ENCODE results near the gene VWA3A.
A peak's percentile ranks its signal among the peaks of the same experiment; 100 is the strongest.
"Not testable (repeated sequence)": the region's sequence is repeated elsewhere in the genome, so short reads cannot be mapped to it uniquely, and the experiment has no call there.

Gene VWA3A

DNA sequence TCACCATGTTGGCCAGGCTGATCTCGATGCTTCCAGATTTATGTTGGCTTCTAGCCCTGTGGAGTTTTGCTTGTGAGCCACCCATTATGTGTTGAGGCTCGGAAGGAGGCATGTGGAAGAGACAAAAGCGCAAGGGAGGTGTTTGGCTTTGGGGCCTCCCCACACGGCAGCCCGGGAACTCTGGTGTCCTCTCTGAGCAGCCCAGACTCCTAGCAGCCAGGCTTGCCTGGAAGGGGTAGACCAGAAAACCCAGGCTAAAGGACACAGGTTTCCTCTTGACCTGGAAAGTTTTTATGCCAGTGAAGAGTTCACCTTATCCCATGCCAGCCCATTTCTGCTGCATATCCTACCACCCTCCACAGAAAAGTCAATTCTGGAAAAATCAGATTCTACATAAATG, 91.0 kb downstream of the VWA3A start:
- no peak for DNase-seq (ENCODE audit: low read depth)

GRCh38 chr16:22183901-22184614, 91.7 kb downstream of the VWA3A start:
- DNase-seq (ENCODE audit: low read depth), result no peak

GRCh38 chr16:22184615-22184968, 92.3 kb downstream of the VWA3A start:
- DNase-seq (ENCODE audit: low read depth), result no peak

DNA sequence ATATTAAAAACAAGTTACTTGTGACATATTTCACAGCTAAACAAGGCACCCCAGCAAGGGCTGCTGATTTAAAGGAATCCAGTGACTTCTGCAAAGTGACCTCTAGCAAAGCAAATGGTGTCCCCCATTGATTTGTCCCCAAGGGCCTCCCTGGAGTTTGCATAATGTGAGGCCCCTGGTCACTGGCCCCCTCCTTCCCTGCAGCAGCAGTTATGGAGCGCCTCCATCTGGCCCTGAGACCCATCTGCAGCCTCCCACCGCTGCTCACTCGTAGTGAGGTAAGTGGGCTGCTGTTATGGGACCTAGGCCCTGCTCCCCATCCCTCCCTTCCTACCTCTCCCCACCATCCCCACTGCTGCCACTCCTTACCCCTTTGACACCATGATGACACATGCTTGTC, 94.2 kb downstream of the VWA3A start:
- no peak for DNase-seq (ENCODE audit: low read depth)

- DNase-seq (ENCODE audit: low read depth), result no peak
Measured at GRCh38 chr16:22188267-22188594, 95.9 kb downstream of the VWA3A start.

DNA sequence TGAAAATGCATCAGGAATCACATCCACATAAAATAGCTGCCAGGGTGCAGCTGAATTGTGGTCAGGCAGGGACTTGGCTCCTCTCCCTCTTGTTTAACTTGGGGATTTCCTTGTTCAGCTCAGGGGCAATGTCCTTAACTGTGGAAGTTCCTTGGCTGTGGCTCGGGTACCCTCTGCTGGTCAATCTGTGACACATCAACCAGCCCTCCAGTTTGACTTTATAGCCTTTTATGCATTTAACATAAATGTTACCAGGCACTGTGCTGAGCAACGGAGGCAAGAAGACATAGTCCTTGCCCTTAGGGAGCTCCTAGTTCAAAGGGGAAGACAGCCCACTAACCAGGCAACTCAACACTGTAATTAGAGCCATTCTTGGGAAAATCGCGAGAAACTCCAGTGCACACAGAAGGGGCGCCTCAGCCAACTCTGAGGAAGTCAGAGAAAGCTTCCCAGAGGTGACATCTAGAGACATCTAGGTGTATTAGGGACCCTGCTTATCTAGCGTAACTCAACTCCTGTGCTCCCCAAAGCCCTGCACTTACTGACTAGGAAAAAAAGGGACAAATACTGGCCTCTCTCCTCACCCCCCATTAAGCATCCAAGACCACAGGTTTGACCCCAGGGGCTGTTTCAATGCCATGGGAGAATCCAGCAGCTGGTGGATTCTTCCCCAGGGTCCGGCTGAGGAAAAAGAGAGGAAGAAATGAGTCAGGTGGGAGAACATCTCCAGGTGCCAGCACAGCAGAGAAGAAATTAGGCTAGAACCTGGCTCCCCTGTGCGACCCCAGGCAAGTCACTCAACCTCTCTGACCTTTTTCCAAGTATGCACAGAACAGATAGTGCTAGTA, 96.5 kb downstream of the VWA3A start:
- peak; percentile 49 for DNase-seq (ENCODE audit: low read depth)

DNA sequence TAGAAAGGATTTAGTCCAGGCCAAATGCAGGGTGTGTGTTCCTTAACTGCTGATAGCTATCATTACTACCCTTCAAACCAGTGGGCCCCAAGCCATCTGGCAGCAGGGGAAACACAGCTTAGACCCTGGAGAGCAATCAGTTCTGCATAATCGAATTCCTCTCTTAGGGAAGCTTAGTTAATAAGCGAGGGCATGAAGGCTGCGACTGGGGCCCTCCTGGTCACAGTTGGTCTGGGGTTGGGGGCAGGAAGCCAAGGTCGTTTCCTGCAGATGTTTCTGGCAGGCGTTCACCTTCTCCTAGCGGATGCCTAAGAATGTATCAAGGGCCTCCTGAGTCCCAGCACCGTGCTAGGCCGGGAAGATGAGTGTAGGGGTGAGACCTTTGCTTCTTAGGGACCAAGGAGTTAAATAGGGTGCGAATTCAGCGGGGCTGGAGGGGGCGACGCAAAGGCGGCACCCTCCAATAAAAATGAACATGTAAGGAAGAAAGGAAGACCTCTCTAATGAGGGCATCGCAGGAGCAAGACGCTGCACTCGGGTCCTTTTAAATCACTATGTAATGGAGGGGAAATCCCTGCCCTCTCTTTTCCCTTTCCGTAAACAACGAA, 97.2 kb downstream of the VWA3A start:
- DNase-seq (ENCODE audit: low read depth), result no peak

GRCh38 chr16:22190081-22190775, 97.9 kb downstream of the VWA3A start:
- DNase-seq (ENCODE audit: low read depth), result peak; percentile 85

GRCh38 chr16:22190776-22191531, 98.6 kb downstream of the VWA3A start:
- peak; percentile 99 for DNase-seq (ENCODE audit: low read depth)

GRCh38 chr16:22191532-22192260, 99.4 kb downstream of the VWA3A start:
- no peak for DNase-seq (ENCODE audit: low read depth)

DNA sequence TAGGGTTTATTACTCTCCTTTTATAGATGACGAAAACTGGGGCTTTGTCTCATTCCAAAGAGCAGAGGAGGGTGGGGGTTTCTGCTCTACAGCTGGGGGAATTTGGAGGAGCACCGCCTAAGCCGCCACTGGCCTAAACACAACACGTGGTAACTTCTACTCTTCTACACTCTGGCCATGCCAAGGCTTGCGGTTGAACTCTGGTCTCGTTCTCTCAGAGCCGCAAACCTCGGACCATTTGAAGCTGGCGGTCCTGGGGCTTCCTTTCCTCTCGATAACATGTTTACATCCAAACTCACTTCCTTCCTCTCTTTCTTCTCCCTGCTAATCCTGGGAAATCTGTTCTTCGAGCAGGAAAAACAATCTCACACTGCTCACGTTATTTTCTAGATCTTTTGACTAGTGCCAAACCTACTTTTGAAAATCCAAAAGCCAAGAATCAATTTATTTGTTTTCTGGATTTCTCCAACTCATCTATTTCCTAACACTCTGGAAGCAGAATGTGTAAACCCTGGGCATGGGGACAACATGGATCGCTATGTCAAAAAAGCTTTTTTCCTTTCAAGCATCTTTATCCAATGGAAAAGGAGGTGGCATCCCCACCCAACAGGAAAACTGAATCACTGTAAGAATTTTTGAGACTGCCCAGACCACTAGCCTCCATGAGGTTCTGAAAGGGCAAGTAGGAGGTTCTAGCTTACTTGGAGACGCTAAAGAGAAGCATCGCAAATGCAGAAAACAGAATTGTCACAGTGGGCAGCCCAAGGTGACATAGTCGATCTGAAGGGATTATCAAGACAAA, 100.1 kb downstream of the VWA3A start:
- peak; percentile 56 for DNase-seq (ENCODE audit: low read depth)

GRCh38 chr16:22193063-22193411, 100.7 kb downstream of the VWA3A start:
- DNase-seq (ENCODE audit: low read depth), result no peak

GRCh38 chr16:22194707-22195444, 102.5 kb downstream of the VWA3A start:
- DNase-seq (ENCODE audit: low read depth), result no peak

- DNase-seq (ENCODE audit: low read depth), result no peak
Measured at GRCh38 chr16:22195445-22195694, 103.0 kb downstream of the VWA3A start.

DNA sequence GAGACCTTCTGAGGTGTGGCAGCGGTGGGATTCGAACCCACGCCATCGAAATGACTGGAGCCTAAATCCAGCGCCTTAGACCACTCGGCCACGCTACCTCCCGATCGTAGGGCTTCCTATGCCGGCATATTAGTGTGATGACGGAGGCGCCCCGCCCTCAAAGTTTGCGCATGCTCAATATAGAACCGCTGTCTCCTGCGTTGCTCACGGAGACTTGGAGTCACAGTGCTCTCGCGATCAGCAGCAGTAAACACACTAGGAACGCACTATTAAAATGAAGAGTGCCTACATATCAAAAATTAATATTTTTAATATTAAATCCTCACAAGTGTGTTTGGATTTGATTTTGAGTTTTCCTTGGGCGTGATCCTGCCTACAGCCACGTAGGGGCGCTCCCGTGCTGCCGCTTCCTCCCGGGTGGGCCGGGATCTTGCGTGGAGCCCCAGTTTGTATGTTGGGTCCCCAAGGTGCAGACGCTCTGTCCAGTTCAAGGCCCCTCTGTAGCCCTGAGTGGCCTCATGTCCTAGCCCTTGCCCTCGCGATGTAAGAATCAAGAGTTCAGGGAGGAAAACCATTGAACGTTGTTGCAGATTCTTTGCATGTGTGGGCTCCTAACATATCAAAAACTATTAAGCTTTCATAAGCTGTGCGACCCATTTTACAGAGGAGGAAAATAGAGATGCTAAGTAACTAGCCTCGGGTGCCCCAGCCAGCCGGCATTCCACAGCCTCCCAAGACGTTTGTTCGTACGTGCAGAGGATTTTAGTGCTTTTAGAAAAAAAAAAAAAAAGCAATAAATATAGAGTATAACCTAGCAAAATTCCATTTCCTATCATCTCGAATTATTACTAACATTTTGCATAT, 103.6 kb downstream of the VWA3A start:
- DNase-seq (ENCODE audit: low read depth), result peak; percentile 87

DNA sequence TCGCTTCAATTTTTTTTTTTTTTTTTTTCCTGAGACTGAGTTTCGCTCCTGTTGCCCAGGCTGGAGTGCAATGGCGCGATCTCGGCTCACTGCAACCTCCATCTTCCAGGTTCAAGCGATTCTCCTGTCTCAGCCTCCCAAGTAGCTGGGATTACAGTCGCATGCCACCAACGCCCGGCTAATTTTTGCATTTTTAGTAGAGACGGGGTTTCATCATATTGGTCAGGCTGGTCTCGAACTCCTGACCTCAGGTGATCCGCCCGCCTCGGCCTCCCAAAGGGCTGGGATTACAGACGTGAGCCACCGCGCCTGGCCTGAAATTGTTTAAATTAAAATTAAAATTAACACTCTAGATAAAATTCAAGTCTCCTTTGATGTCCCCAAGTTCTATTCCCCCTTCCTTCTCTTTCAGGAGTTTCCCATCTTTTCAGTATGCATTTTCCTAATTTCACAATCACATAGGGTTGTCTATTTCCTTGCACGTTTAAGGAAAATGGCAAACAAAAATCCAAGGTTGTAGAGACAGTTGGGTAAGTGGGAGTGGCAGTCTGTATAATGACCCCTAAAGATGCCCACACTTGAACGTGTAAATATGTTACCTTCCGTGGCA, 104.3 kb downstream of the VWA3A start:
- not testable (repeated sequence) for DNase-seq (ENCODE audit: low read depth)

DNA sequence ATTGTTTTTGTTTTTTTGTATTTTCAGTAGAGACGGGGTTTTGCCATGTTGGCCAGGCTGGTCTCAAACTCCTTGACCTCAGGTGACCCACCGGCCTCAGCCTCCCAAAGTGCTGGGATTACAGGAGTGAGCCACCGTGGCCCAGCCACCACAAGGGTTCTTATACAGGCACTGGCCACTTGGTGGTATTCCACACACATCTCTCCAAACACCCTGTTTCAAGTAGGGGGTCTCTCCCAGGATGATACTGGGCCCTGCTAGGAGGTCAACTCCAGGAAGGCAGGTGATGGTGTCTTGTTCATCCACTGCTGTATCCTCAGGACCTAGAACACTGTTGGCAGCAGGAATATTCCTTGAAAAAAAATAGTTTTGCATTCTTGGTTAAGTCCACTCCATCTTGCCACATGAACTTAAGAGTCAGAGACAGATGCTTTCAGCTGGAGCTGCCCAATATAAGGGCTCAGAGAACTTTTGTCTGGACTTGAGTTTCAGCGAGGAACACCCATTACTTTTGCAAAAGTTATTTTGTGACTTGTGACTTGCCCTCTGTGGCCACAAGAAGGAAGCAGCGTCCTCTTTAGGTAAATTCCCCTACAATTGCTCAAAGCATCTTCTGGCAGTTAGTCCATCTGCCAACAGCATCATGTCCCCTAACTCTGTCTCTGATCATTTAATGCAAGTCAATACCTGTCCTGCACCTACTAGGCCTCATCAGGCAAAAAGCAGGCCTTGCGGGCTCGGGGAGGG, 106.4 kb downstream of the VWA3A start:
- no peak for DNase-seq (ENCODE audit: low read depth)

GRCh38 chr16:22202261-22202637, 109.9 kb downstream of the VWA3A start:
- no peak for DNase-seq (ENCODE audit: low read depth)

Measured in activated T-cell treated with anti-CD3 and anti-CD28 coated beads for 1 hour (primary cell).